Neutrophil (primary cell): ENCODE data around the gene CHD2.

Experiments
- H3K27ac ChIP-seq: fragments of 200-600 bp; sonication (generic); 2 replicates; pipeline ENCODE4 v1.5.1; 2016; ENCODE audit warnings: mild to moderate bottlenecking, moderate library complexity
- H3K27me3 ChIP-seq: fragments of 200-600 bp; sonication (generic); 2 replicates; pipeline ENCODE4 v1.6.0; 2016; ENCODE audit warnings: mild to moderate bottlenecking
- H3K36me3 ChIP-seq: fragments of 200-600 bp; sonication (generic); 2 replicates; pipeline ENCODE4 v1.5.1; 2017
- H3K4me1 ChIP-seq, 2 experiments: fragments of 200-600 bp in 1 of 2; sonication (generic) in 1 of 2; 1 replicate in 1 of 2; 2 replicates in 1 of 2; pipeline versions ENCODE4 v1.5.1 to v1.6.1; 2013 to 2016; ENCODE audit warnings: low read depth in 1 of 2, low read length in 1 of 2, mild to moderate bottlenecking in 1 of 2, moderate library complexity in 1 of 2; ENCODE audit not compliant: control insufficient read depth in 1 of 2, insufficient read depth in 1 of 2
- H3K4me3 ChIP-seq, 2 experiments: fragments of 200-600 bp in 1 of 2; sonication (generic) in 1 of 2; 1 replicate in 1 of 2; 2 replicates in 1 of 2; pipeline ENCODE4 v1.5.1; 2013 to 2016; ENCODE audit warnings: low read depth in 1 of 2, low read length in 1 of 2, mild to moderate bottlenecking in 1 of 2, moderate library complexity in 1 of 2
- H3K9me3 ChIP-seq: fragments of 200-600 bp; sonication (generic); 2 replicates; pipeline ENCODE4 v1.5.1; 2016
- CTCF ChIP-seq: fragments of 200-600 bp; sonication (generic); IDR thresholded peaks from 2 replicates; pipeline ENCODE4 v1.5.1; 2016; ENCODE audit warnings: antibody characterized with exemption

Gene CHD2

DNA sequence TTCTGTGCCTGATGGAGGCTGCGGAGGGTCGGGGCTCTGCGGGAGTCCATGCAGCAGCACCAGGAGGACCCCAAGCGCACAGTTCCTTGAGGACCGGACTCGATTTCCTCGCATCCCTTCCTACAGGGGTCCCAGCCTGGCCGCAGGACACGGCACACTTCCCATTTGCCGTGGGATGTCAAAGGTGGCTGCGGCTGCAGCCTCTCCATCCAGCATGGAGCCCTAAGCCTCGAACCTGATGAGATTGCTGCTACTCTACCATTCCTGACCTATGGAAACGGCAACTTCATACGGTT is 148.2 kb downstream of the CHD2 start:
- H3K9me3 ChIP-seq, result no peaks in the 10 kb centered on the region
- no peak overlapping the region for H3K27ac ChIP-seq
- no peak overlapping the region for H3K4me3 ChIP-seq
- H3K27me3 ChIP-seq, result peaks cover 24% of the 10 kb centered on the region
- no peaks in the 10 kb centered on the region for H3K36me3 ChIP-seq
- peaks cover 0 to 20% of the 10 kb centered on the region in 2 experiments for H3K4me1 ChIP-seq
- TF ChIP-seq CTCF, result no peak

DNA sequence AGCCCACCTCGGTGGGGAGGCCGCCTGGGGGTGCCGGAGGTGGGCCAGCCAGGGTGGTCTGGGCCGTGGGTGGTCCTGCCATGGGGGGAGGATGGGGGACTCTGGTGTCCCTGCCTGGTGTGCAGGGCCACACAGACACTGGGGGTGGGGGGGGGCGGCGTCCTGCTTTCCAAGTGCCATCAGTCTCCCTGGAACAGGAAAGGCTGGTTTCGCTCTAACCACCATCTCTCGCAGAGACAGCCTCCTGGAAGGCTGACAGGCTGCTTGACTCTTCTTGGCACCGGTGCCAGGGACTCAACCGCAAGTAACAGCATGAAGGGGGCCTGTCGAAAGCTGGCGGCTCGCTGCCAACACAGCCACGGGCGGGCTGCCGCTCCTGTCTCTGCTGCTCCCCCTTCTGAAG is 148.6 kb downstream of the CHD2 start:
- no peak for TF ChIP-seq CTCF
- Histone ChIP-seq H3K27ac (no peak overlapping the region), H3K9me3 (no peaks in the 10 kb centered on the region), H3K4me3 (no peak overlapping the region), H3K36me3 (no peaks in the 10 kb centered on the region), H3K4me1 (peaks cover 0 to 20% of the 10 kb centered on the region in 2 experiments), H3K27me3 (peaks cover 24% of the 10 kb centered on the region)

DNA sequence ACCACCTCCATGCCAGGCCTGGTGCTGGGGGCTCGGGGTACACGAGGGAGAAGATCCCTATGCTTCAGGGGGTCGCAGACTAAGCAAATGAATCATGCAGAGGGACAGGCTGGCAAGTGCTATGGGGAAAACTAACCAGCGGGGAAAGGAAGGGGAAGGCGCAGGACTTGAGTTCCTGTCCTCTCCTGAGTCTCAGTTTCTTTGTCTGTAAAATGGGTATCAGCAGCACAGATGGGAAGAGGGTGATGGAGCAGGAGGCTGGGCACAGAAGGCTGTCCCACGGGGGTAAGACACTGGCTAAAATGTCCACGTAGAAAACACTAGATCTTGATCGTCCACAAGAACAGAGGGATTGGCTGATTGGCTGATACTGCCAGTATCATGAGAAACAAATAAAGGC is 149.1 kb downstream of the CHD2 start:
- Histone ChIP-seq H3K27ac (no peak overlapping the region), H3K4me1 (peaks cover 0 to 20% of the 10 kb centered on the region in 2 experiments), H3K9me3 (no peaks in the 10 kb centered on the region), H3K36me3 (no peaks in the 10 kb centered on the region), H3K4me3 (no peak overlapping the region), H3K27me3 (peaks cover 24% of the 10 kb centered on the region)
- TF ChIP-seq CTCF, result no peak

DNA sequence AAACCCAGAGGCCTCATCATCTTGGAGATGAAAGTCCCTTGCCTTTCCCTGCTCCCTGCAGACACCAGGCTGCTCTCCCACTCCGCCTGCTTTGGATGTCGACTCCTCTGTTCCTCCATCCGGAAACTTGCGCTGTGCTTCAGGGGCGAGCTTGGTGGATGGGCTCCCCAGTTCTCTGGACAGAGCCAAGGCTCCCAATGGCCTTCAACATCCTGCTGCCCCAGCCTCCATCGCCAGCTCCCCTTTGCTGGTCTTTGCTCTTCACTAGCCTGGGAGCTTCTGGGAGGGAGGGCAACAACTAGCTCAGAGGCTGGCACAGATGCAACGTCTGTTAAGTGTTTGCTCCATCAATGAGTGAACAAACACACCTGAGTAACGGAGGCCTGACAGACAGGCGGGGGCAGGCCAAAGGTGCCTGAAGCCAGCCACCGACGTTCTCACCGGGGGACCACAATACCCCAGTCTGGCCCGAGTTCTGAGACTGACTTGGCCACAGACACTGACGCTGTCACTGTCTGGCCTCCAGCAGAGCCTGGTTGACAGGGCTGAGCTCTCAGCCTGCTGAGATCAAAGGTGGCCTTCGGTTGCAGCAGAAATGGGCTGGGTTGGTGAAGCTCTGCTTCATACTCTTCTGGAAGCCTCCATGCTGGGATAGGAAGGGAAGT is 149.9 kb downstream of the CHD2 start:
- no peak overlapping the region for H3K27ac ChIP-seq
- H3K4me3 ChIP-seq, result no peak overlapping the region
- H3K9me3 ChIP-seq, result no peaks in the 10 kb centered on the region
- H3K36me3 ChIP-seq, result no peaks in the 10 kb centered on the region
- peaks cover 24% of the 10 kb centered on the region for H3K27me3 ChIP-seq
- TF ChIP-seq CTCF, result no peak
- H3K4me1 ChIP-seq, result peaks cover 0 to 20% of the 10 kb centered on the region in 2 experiments

DNA sequence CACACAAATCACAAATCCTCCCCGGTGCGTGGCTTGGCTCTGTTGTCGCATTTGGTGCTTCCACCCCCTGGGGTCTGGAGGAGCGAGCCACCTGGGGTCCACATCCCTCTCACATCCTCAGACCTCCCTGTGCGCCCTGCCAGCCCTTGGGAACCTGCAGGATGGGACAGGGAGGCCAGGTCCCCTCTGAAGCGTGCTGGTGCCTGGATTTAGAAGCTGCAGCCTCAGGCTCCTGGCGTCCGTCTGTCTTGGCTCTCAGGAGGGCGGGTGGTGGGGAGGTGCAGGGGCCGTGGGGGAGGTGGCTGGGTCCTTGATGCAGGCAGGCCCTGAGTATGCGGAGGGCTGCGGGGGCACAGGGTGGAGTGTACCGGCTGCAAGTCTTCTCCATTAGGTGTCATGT is 150.5 kb downstream of the CHD2 start:
- peaks cover 0 to 20% of the 10 kb centered on the region in 2 experiments for H3K4me1 ChIP-seq
- TF ChIP-seq CTCF, result no peak
- H3K9me3 ChIP-seq, result no peaks in the 10 kb centered on the region
- peaks cover 24% of the 10 kb centered on the region for H3K27me3 ChIP-seq
- H3K36me3 ChIP-seq, result no peaks in the 10 kb centered on the region
- no peak overlapping the region for H3K4me3 ChIP-seq
- no peak overlapping the region for H3K27ac ChIP-seq
